Hepatocyte (in vitro differentiated cells): ENCODE data around the gene BLOC1S3. TPM values are rescaled to one million over a fixed set of nuclear protein-coding genes. Genes with fewer than 3 reads are reported as not detected.

Experiments
- DNase-seq: peaks from one replicate; pipeline ENCODE4 v3.0.0-alpha.2; 2016; ENCODE audit warnings: low spot score
- H2AFZ ChIP-seq: fragments of 200-600 bp; sonication (generic); 2 replicates; pipeline ENCODE4 v1.6.0; 2016; ENCODE audit warnings: antibody characterized with exemption, mild to moderate bottlenecking
- H3K27ac ChIP-seq: fragments of 200-600 bp; sonication (generic); 2 replicates; pipeline ENCODE4 v1.5.1; 2016; ENCODE audit warnings: mild to moderate bottlenecking
- H3K27me3 ChIP-seq: fragments of 200-600 bp; sonication (generic); 2 replicates; pipeline ENCODE4 v1.6.1; 2016
- H3K36me3 ChIP-seq: fragments of 200-600 bp; sonication (generic); replicated peaks from 2 replicates; pipeline ENCODE4 v1.5.1; 2016; ENCODE audit warnings: low read depth; ENCODE audit not compliant: insufficient read depth
- H3K4me1 ChIP-seq: fragments of 200-600 bp; sonication (generic); 2 replicates; pipeline ENCODE4 v1.5.1; 2016; ENCODE audit warnings: mild to moderate bottlenecking, moderate library complexity; ENCODE audit not compliant: insufficient read depth
- H3K4me2 ChIP-seq: fragments of 200-600 bp; sonication (generic); 2 replicates; pipeline ENCODE4 v1.6.0; 2016
- H3K4me3 ChIP-seq: fragments of 200-600 bp; sonication (generic); 2 replicates; pipeline ENCODE4 v1.5.1; 2016; ENCODE audit warnings: mild to moderate bottlenecking
- H3K79me2 ChIP-seq: fragments of 200-600 bp; sonication (generic); 2 replicates; pipeline ENCODE4 v1.6.0; 2017; ENCODE audit warnings: mild to moderate bottlenecking
- H3K9me2 ChIP-seq: fragments of 200-600 bp; sonication (generic); replicated peaks from 2 replicates; pipeline ENCODE4 v1.6.0; 2017; ENCODE audit warnings: mild to moderate bottlenecking; ENCODE audit not compliant: insufficient read depth
- H3K9me3 ChIP-seq: fragments of 200-600 bp; sonication (generic); 2 replicates; pipeline ENCODE4 v1.5.1; 2016; ENCODE audit warnings: low read depth, mild to moderate bottlenecking
- H4K20me1 ChIP-seq: fragments of 200-600 bp; sonication (generic); 2 replicates; pipeline ENCODE4 v1.6.0; 2016; ENCODE audit warnings: mild to moderate bottlenecking; ENCODE audit not compliant: insufficient read depth, poor library complexity, severe bottlenecking
- CTCF ChIP-seq: fragments of 200-600 bp; sonication (generic); IDR thresholded peaks from 2 replicates; pipeline ENCODE4 v1.5.1; 2016; ENCODE audit warnings: antibody characterized with exemption, mild to moderate bottlenecking; ENCODE audit not compliant: poor library complexity
- EZH2 ChIP-seq: fragments of 200-600 bp; sonication (generic); IDR thresholded peaks from 2 replicates; pipeline ENCODE4 v1.6.1; 2016; ENCODE audit warnings: antibody characterized with exemption, mild to moderate bottlenecking, borderline replicate concordance
- EZH2phosphoT487 ChIP-seq: fragments of 200-600 bp; sonication (generic); IDR thresholded peaks from one replicate; pipeline ENCODE4 v1.6.1; 2018; ENCODE audit warnings: antibody characterized with exemption, mild to moderate bottlenecking, low read depth, moderate library complexity; ENCODE audit not compliant: unreplicated experiment, severe bottlenecking
- WGBS: methylation state at CpG from one replicate; pipeline ENCODE4 v1.1.6; 2016; ENCODE audit warnings: low lambda C conversion rate; ENCODE audit errors: missing lambda C conversion rate; 5-methylcytosine and 5-hydroxymethylcytosine counted together
- polyA plus RNA-seq: library from polyadenylated mRNA; unstranded; fragments of >200 nt; fragmentation: Nextera tagmentation; extraction: Ambion mirVana; gene quantifications from 2 replicates; pipeline ENCODE4 v1.2.1, GENCODE V29; 2016
- total RNA-seq: library from RNA; depleted of rRNA; stranded (reverse); fragments of >200 nt; gene quantifications from 2 replicates; pipeline ENCODE4 v1.2.3, GENCODE V29; 2014

The BLOC1S3 gene
- total and polyA plus RNA-seq, 2 experiments from 2014 or later = 8.4 to 17.1 TPM

GRCh38 chr19:45186509-45187334 is 8.1 kb downstream of the BLOC1S3 start:
- Histone ChIP-seq H3K4me3 (no peak overlapping the region), H3K27ac (no peak overlapping the region), H2AFZ (no peak overlapping the region), H3K4me1 (no peaks in the 10 kb centered on the region), H3K9me3 (no peaks in the 10 kb centered on the region), H4K20me1 (no peaks in the 10 kb centered on the region), H3K27me3 (no peaks in the 10 kb centered on the region), H3K36me3 (no peaks in the 10 kb centered on the region), H3K79me2 (peaks cover 10% of the 10 kb centered on the region), H3K9me2 (no peaks in the 10 kb centered on the region), H3K4me2 (no peak overlapping the region)
- no peak for TF ChIP-seq EZH2
- no peak for TF ChIP-seq EZH2phosphoT487
- no peak for TF ChIP-seq CTCF
- 89% methylated on average over 12 of the region's 12 CpGs for WGBS
- DNase-seq = no peak

GRCh38 chr19:45187421-45188100 is 9.0 kb downstream of the BLOC1S3 start:
- Histone ChIP-seq H3K4me2 (no peak overlapping the region), H3K36me3 (no peaks in the 10 kb centered on the region), H2AFZ (no peak overlapping the region), H4K20me1 (no peaks in the 10 kb centered on the region), H3K27ac (no peak overlapping the region), H3K27me3 (no peaks in the 10 kb centered on the region), H3K9me2 (no peaks in the 10 kb centered on the region), H3K4me3 (no peak overlapping the region), H3K79me2 (peaks cover 2% of the 10 kb centered on the region), H3K4me1 (no peaks in the 10 kb centered on the region), H3K9me3 (no peaks in the 10 kb centered on the region)
- peak; percentile 61 for DNase-seq
- 42% methylated on average over 12 of the region's 12 CpGs for WGBS
- TF ChIP-seq EZH2 (no peak), CTCF (peak; percentile 51)

- Histone ChIP-seq H3K79me2 (no peaks in the 10 kb centered on the region), H3K4me3 (no peak overlapping the region), H3K4me1 (no peaks in the 10 kb centered on the region), H3K9me2 (no peaks in the 10 kb centered on the region), H2AFZ (no peak overlapping the region), H3K36me3 (no peaks in the 10 kb centered on the region), H3K27me3 (no peaks in the 10 kb centered on the region), H3K27ac (no peak overlapping the region), H3K9me3 (no peaks in the 10 kb centered on the region), H4K20me1 (no peaks in the 10 kb centered on the region), H3K4me2 (no peak overlapping the region)
- TF ChIP-seq EZH2 (no peak), EZH2phosphoT487 (no peak), CTCF (no peak)
- no peak for DNase-seq
- WGBS = 79% methylated on average over 1 of the region's 1 CpG
Observed at GRCh38 chr19:45189971-45190370, 11.4 kb downstream of the BLOC1S3 start.
